K562 (cell line): ENCODE results near the gene TCAP. TPM values are rescaled to one million over a fixed set of nuclear protein-coding genes. Genes with fewer than 3 reads are reported as not detected.

Experiments used
- ATAC-seq: fragments of 200-7000 bp; cut with Tn5 transposase; 3 replicates; pipeline ENCODE4 v1.9.1; 2020; ENCODE audit warnings: moderate library complexity
- BruUV-seq: library from RNA; stranded (reverse); fragments of 400-500 nt; replicated peaks from 2 replicates; lab custom pipeline; 2021; lab: Mats Ljungman, UMichigan
- CTCF ChIA-PET: fragments of 300-600 bp; formaldehyde crosslinking; extraction: SDS; loops from one replicate; lab custom pipeline; 2021; ENCODE audit warnings: low intra/inter-chr PET ratio; lab: Yijun Ruan, JAX
- POLR2A ChIA-PET: fragments of 300-600, 350-650 bp; sonication (Branson Sonifier 250); formaldehyde crosslinking; extraction: SDS; loops from one replicate; lab custom pipeline; 2021; ENCODE audit warnings: antibody characterized with exemption, inconsistent platforms; lab: Yijun Ruan, JAX
- DNase-seq, 4 experiments: peaks; one replicate each; pipeline versions ENCODE4 v3.0.0 to v3.0.0-alpha.2; 2011 to 2018; ENCODE audit warnings: low spot score in 3 of 4, mixed read lengths in 3 of 4; ENCODE audit errors: extremely low read depth in 1 of 4
- FAIRE-seq: peaks from 2 replicates; lab custom pipeline; 2011; peaks lifted over from hg19 to GRCh38; lab: Jason Lieb, UNC
- H2AFZ ChIP-seq: 2 replicates; pipeline ENCODE4 v1.6.0; 2011; ENCODE audit warnings: low read depth, low read length, control low read depth, inconsistent platforms
- H3K27ac ChIP-seq: fragments of 200-600 bp; 3 replicates; pipeline ENCODE4 v1.8.0; 2011; ENCODE audit warnings: low read depth, mild to moderate bottlenecking, control low read depth, inconsistent platforms, low read length, moderate library complexity, mixed read lengths; ENCODE audit errors: extremely low read depth
- H3K27me3 ChIP-seq, 2 experiments: fragments of 300-600 bp in 1 of 2; 2 replicates in 1 of 2; 3 replicates in 1 of 2; pipeline versions ENCODE4 v1.6.0 to v1.8.0; 2011; ENCODE audit warnings: inconsistent platforms in 2 of 2, low read length in 2 of 2, mild to moderate bottlenecking in 1 of 2, mixed read lengths in 1 of 2, moderate library complexity in 1 of 2; ENCODE audit not compliant: control insufficient read depth in 2 of 2, insufficient read depth in 2 of 2
- H3K36me3 ChIP-seq: fragments of 300-600 bp; 3 replicates; pipeline ENCODE4 v1.8.0; 2011; ENCODE audit warnings: mild to moderate bottlenecking, low read length, inconsistent platforms; ENCODE audit not compliant: control insufficient read depth, insufficient read depth
- H3K4me1 ChIP-seq, 2 experiments: fragments of 200-600 bp in 1 of 2; replicated peaks in 1 of 2; 2 replicates in 1 of 2; 3 replicates in 1 of 2; pipeline versions ENCODE4 v1.5.1 to v1.8.0; 2011; ENCODE audit warnings: inconsistent platforms in 2 of 2, low read length in 2 of 2, mild to moderate bottlenecking in 1 of 2, mixed read lengths in 1 of 2, moderate library complexity in 1 of 2; ENCODE audit not compliant: control insufficient read depth in 2 of 2, insufficient read depth in 2 of 2
- H3K4me2 ChIP-seq: 2 replicates; pipeline ENCODE4 v1.6.1; 2011; ENCODE audit warnings: low read length, control low read depth, inconsistent platforms, mixed read lengths; ENCODE audit not compliant: insufficient read depth
- H3K4me3 ChIP-seq: fragments of 200-600 bp; sonication (generic), shearing (Covaris generic); 2 replicates; pipeline ENCODE4 v1.5.1; 2016; ENCODE audit warnings: control low read depth, inconsistent platforms
- H3K79me2 ChIP-seq: fragments of 200-600 bp; 3 replicates; pipeline ENCODE4 v1.8.0; 2011; ENCODE audit warnings: low read length, inconsistent platforms; ENCODE audit not compliant: control insufficient read depth, insufficient read depth
- H3K9ac ChIP-seq, 2 experiments: 2 replicates each; pipeline versions ENCODE4 v1.6.0 to v1.6.1; 2011; ENCODE audit warnings: low read depth in 2 of 2, low read length in 2 of 2, control low read depth in 1 of 2, inconsistent platforms in 1 of 2, mild to moderate bottlenecking in 1 of 2, mixed read lengths in 1 of 2; ENCODE audit not compliant: insufficient read depth in 1 of 2
- H3K9me1 ChIP-seq: one replicate; pipeline ENCODE4 v1.6.0; 2011; ENCODE audit warnings: inconsistent platforms, mild to moderate bottlenecking, low read length, moderate library complexity; ENCODE audit not compliant: control insufficient read depth, insufficient read depth
- H3K9me3 ChIP-seq: replicated peaks from 2 replicates; pipeline ENCODE4 v1.5.1; 2011; ENCODE audit warnings: low read depth, low read length, inconsistent platforms; ENCODE audit not compliant: control insufficient read depth, insufficient read depth
- H4K20me1 ChIP-seq: replicated peaks from 2 replicates; pipeline ENCODE4 v1.6.1; 2011; ENCODE audit warnings: low read length, inconsistent platforms, mixed read lengths; ENCODE audit not compliant: control insufficient read depth, insufficient read depth
- EGR1 ChIP-seq: fragments of 450-650 bp; conservative IDR thresholded peaks from 2 replicates; pipeline ENCODE4 v1.6.1; 2017; ENCODE audit warnings: mild to moderate bottlenecking
- ERF ChIP-seq: fragments of 450-650 bp; formaldehyde crosslinking; IDR thresholded peaks from 2 replicates; pipeline ENCODE4 v1.4.0; 2020; ENCODE audit warnings: mild to moderate bottlenecking, mixed read lengths
- HMGXB4 ChIP-seq: sonication (generic); formaldehyde crosslinking; IDR thresholded peaks from 2 replicates; pipeline ENCODE4 v1.8.1; 2023; ENCODE audit warnings: mild to moderate bottlenecking, missing genetic modification reagents
- MTA2 ChIP-seq: fragments of 450-650 bp; IDR thresholded peaks from 2 replicates; pipeline ENCODE4 v1.6.1; 2016; ENCODE audit warnings: low read depth
- NR0B1 ChIP-seq: fragments of 450-650 bp; IDR thresholded peaks from one replicate; pipeline ENCODE4 v1.6.1; 2018; ENCODE audit warnings: mild to moderate bottlenecking, moderate library complexity; ENCODE audit not compliant: partially characterized antibody
- OTX1 ChIP-seq: fragments of 450-650 bp; formaldehyde crosslinking; IDR thresholded peaks from 2 replicates; pipeline ENCODE4 v1.4.0; 2022; ENCODE audit warnings: mild to moderate bottlenecking
- PPARD ChIP-seq: fragments of 250-450 bp; sonication (Bioruptor Pico); IDR thresholded peaks from 2 replicates; pipeline ENCODE4 v1.8.0; 2022; ENCODE audit warnings: inconsistent platforms, mild to moderate bottlenecking, moderate library complexity
- RBBP5 ChIP-seq: fragments of 200-600 bp; sonication (generic); IDR thresholded peaks from 2 replicates; pipeline ENCODE4 v1.6.1; 2012; ENCODE audit warnings: borderline replicate concordance, mild to moderate bottlenecking, low read length, control low read depth, inconsistent platforms; ENCODE audit not compliant: insufficient read depth, poor library complexity, severe bottlenecking
- RCOR1 ChIP-seq, 2 experiments: IDR thresholded peaks; 2 replicates each; pipeline ENCODE4 v1.6.1; 2012; ENCODE audit warnings: low read depth in 2 of 2, low read length in 2 of 2, borderline replicate concordance in 1 of 2, improper control_type of control experiment in 1 of 2
- SMAD3 ChIP-seq: fragments of 450-650 bp; formaldehyde crosslinking; conservative IDR thresholded peaks from 2 replicates; pipeline ENCODE4 v1.4.0; 2020; ENCODE audit warnings: mild to moderate bottlenecking
- SMARCC2 ChIP-seq: fragments of 450-650 bp; IDR thresholded peaks from 2 replicates; pipeline ENCODE4 v1.6.1; 2017; ENCODE audit warnings: antibody characterized with exemption, moderate library complexity, mild to moderate bottlenecking, low read depth
- WHSC1 ChIP-seq: IDR thresholded peaks from one replicate; pipeline ENCODE4 v1.6.1; 2012; ENCODE audit warnings: low read length, control low read depth, inconsistent platforms
- ZFP36 ChIP-seq: fragments of 150-350 bp; IDR thresholded peaks from 2 replicates; pipeline ENCODE4 v1.6.1; 2018; ENCODE audit warnings: low read length, low read depth; ENCODE audit not compliant: partially characterized antibody
- ZNF146 ChIP-seq: IDR thresholded peaks from one replicate; pipeline ENCODE4 v1.6.1; 2018; ENCODE audit warnings: missing compliant biosample characterization; ENCODE audit not compliant: unreplicated experiment
- ZNF282 ChIP-seq: sonication (generic); formaldehyde crosslinking; IDR thresholded peaks from 2 replicates; pipeline ENCODE4 v1.8.1; 2023; ENCODE audit warnings: missing genetic modification reagents
- ZNF583 ChIP-seq: fragments of 250-450 bp; sonication (Bioruptor Pico); IDR thresholded peaks from 2 replicates; pipeline ENCODE4 v1.4.0; 2020
- ZNF780A ChIP-seq: fragments of 250-450 bp; sonication (Bioruptor Pico); IDR thresholded peaks from 2 replicates; pipeline ENCODE4 v1.5.0; 2021; ENCODE audit warnings: mild to moderate bottlenecking
- WGBS: fragments of 100-300 bp; shearing (Covaris generic); methylation state at CpG from one replicate; pipeline ENCODE4 v1.1.6; 2016; ENCODE audit warnings: low coverage, mixed read lengths; ENCODE audit not compliant: insufficient coverage; ENCODE audit errors: missing lambda C conversion rate; 5-methylcytosine and 5-hydroxymethylcytosine counted together
- in situ Hi-C: fragments of 300-500 bp; cut with MboI; formaldehyde crosslinking; loops from 4 replicates; pipeline ENCODE4 v1.15.0; 2018; ENCODE audit warnings: inconsistent platforms, mixed read lengths
- intact Hi-C: fragments of 100-400 bp; cut with micrococcal nuclease; formaldehyde crosslinking; loops from 2 replicates; pipeline ENCODE4 v1.14.2; 2022
- polyA plus RNA-seq, 8 experiments: library from polyadenylated mRNA; depleted of rRNA in 4 of 8; stranded (reverse) in 5 of 8; unstranded in 3 of 8; fragments of >200 nt; fragmentation: Nextera tagmentation in 2 of 8; fragmentation: Illumina TruSeq in 1 of 8; extraction: Ambion mirVana in 2 of 8; extraction: Trizol in 1 of 8; gene quantifications; 2 replicates each; pipeline versions ENCODE4 v1.2.1 to v1.2.3, GENCODE V29; 2011 to 2014; ENCODE audit warnings: inconsistent platforms in 1 of 8, missing spikeins in 1 of 8
- total RNA-seq, 7 experiments: library from RNA; depleted of rRNA in 6 of 7; stranded (reverse); fragments of >200 nt in 6 of 7; fragmentation: Illumina TruSeq in 2 of 7; extraction: Trizol in 2 of 7; gene quantifications; 2 replicates each; pipeline versions ENCODE4 v1.2.1 to v1.2.3, GENCODE V29; 2011 to 2021; ENCODE audit warnings: low replicate concordance in 1 of 7
- TF ChIP-seq, protein P1 (sequence below): fragments of 450-650 bp; formaldehyde crosslinking; IDR thresholded peaks from 2 replicates; pipeline ENCODE4 v1.4.0; 2022; ENCODE audit warnings: missing genetic modification characterization

TCAP gene
- total and polyA plus RNA-seq, 9 of the 15 experiments (the other 6 are each of a cell fraction or from before 2014, with no cell fraction given) = 0.33 to 1.4 (median 0.82) TPM; not detected in 2

- Histone ChIP-seq H3K9ac (peak overlapping the region in 1 of 2 experiments; percentile 55; a peak in 1 of 4 replicates), H4K20me1 (no peaks in the 10 kb centered on the region), H3K9me3 (no peaks in the 10 kb centered on the region), H3K4me3 (no peak overlapping the region), H3K4me2 (no peak overlapping the region), H3K36me3 (no peaks in the 10 kb centered on the region), H3K4me1 (peaks cover 0 to 49% of the 10 kb centered on the region in 2 experiments; a peak in 2 of 5 replicates), H3K27ac (no peak overlapping the region), H2AFZ (no peak overlapping the region), H3K79me2 (no peaks in the 10 kb centered on the region), H3K9me1 (no peaks in the 10 kb centered on the region), H3K27me3 (no peaks in the 10 kb centered on the region)
- no peak for FAIRE-seq
- DNase-seq = no peak
- ATAC-seq = no peak
- in situ Hi-C loops (no loop called here), intact Hi-C loops (no loop called here)
- ChIA-PET CTCF (interaction anchor here (0.6 kb wide), 1 partner anchor 355 kb away, joined by 3 read pairs; no protein-coding TSS in a partner anchor), POLR2A (interaction anchor here (0.6 to 1.6 kb wide), 5 partner anchors 10 to 101 kb away, joined by 3 to 7 read pairs (median 4); no protein-coding TSS in a partner anchor)
- WGBS = 80% methylated on average over 7 of the region's 16 CpGs
- no TSS peak for BruUV-seq
- no peak for TF ChIP-seq SMAD3 (CRISPR knock-in tag)
- TF ChIP-seq ZFP36 = no peak
- no peak for TF ChIP-seq ZNF583 (CRISPR knock-in tag)
- no peak for TF ChIP-seq PPARD (CRISPR knock-in tag)
- TF ChIP-seq RCOR1 (IDR thresholded peaks at IDR 0.05; ENCODE audit: borderline replicate concordance in 1 of 2, low read depth in 2 of 2, low read length in 2 of 2) = no peak
- TF ChIP-seq SMARCC2 = no peak
- TF ChIP-seq ERF (CRISPR knock-in tag) = no peak
- TF ChIP-seq MTA2 = no peak
- no peak for TF ChIP-seq ZNF780A (CRISPR knock-in tag)
- TF ChIP-seq ZNF282 = no peak
- no peak for TF ChIP-seq OTX1 (CRISPR knock-in tag)
- no peak for TF ChIP-seq NR0B1
- TF ChIP-seq RBBP5 = no peak
- TF ChIP-seq WHSC1 = no peak
- no peak for TF ChIP-seq EGR1
- TF ChIP-seq, protein P1, sequence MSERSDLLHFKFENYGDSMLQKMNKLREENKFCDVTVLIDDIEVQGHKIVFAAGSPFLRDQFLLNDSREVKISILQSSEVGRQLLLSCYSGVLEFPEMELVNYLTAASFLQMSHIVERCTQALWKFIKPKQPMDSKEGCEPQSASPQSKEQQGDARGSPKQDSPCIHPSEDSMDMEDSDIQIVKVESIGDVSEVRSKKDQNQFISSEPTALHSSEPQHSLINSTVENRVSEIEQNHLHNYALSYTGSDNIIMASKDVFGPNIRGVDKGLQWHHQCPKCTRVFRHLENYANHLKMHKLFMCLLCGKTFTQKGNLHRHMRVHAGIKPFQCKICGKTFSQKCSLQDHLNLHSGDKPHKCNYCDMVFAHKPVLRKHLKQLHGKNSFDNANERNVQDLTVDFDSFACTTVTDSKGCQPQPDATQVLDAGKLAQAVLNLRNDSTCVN (CRISPR knock-in tag) = no peak
- TF ChIP-seq ZNF146 (CRISPR knock-in tag) = no peak
- TF ChIP-seq HMGXB4 (CRISPR knock-in tag) = no peak
These were observed 37.2 kb upstream of the TCAP start for GRCh38 chr17:39627712-39628516.
